Choroid plexus epithelial cell (primary cell): ENCODE data around the gene UGT1A8.
A peak's percentile ranks its signal among the peaks of the same experiment; 100 is the strongest.

Experiments
- DNase-seq: peaks from one replicate; pipeline ENCODE4 v3.0.0-alpha.2; 2010; ENCODE audit warnings: low read depth
- H3K4me3 ChIP-seq: 2 replicates; pipeline ENCODE4 v1.5.1; 2011; ENCODE audit warnings: low read depth, mild to moderate bottlenecking, control low read depth, low read length, moderate library complexity
- CTCF ChIP-seq: conservative IDR thresholded peaks from 2 replicates; pipeline ENCODE4 v1.5.1; 2011; ENCODE audit warnings: low read depth, mild to moderate bottlenecking, control low read depth, inconsistent platforms, low read length, moderate library complexity

UGT1A8 gene

DNA sequence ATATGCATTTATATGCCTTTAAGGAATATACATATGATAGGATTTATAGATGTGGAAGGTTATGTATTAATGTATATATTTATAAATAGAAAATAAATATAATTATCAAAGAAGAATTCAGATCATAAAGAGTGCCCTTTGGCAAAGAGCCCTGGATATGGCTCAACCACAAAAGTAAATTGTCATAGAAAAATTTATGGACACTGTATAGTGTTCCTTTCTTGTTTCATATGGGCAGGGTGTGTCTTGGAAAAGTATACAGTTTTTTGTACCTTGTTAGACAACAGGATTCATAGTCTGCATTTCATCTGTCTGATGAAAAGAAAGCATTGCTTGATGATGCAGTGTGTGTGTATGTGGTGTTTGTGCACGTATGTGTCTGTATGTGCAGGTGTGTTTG is 67.2 kb downstream of the UGT1A8 start:
- no peak for TF ChIP-seq CTCF

DNA sequence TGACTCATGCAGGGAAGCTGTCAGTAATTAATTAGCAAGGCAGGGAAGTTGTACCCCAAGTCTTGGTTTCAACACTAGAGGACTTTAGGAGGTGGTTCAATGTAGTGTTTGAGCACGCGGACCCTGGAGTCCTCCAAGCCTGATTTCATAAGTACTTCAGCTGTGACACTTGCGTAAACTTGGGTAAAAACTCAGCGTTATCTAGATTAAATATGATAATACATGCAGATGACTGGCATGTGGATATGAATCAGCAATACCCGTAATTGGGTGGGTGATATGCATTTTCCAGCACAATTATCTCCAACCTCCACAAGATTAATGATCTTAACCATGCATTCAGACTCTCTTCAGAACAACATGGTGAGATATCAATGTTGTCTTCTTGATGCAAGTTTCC is 69.5 kb downstream of the UGT1A8 start:
- DNase-seq = no peak
- TF ChIP-seq CTCF = no peak
- H3K4me3 ChIP-seq = no peak overlapping the region

More for the DNA sequence above, 67.2 kb downstream of the UGT1A8 start:
- DNase-seq = no peak
- H3K4me3 ChIP-seq = no peak overlapping the region

- H3K4me3 ChIP-seq = no peak overlapping the region
- no peak for TF ChIP-seq CTCF
- DNase-seq = no peak
Observed at GRCh38 chr2:233688341-233688740, 70.9 kb downstream of the UGT1A8 start.

DNA sequence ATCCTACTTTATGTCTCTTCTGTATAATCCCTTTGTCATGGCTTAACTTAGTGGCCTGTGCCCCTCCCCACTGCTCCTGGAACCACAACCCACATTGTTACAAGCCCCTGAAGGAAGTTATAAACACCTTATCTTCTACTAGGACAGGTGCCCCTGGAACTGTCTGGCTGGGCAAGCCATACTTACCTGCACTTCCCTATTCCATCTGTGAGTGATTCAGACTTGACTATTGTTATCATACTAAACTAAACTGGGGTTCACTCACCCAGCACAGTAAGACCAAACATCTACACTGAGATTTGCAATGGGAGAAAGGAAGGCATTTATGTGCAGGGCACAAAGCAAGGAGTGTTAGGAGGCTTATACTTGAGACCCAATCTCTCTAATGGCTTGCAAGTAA is 71.6 kb downstream of the UGT1A8 start:
- no peak overlapping the region for H3K4me3 ChIP-seq
- no peak for DNase-seq
- TF ChIP-seq CTCF = no peak

DNA sequence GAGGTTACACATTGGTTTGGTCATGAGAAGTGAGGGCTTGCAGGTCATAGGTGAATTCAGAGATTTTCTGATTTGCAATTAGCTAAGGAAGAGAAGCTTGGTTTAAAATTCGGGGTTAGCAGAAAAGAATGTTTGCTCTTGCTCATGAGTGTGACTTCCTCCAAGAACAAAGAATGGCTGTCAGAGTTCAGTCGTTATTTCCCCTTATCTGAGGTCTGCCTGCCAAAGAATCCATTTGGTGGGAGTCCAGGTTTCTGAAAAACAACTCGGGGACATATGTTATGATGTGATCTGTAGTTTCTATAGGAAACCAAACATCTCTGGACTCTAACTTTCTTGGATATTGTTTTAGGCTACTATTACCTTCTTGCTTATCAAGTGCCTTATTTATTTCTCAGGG is 72.1 kb downstream of the UGT1A8 start:
- no peak for TF ChIP-seq CTCF
- peak; percentile 14 for DNase-seq
- H3K4me3 ChIP-seq = no peak overlapping the region

DNA sequence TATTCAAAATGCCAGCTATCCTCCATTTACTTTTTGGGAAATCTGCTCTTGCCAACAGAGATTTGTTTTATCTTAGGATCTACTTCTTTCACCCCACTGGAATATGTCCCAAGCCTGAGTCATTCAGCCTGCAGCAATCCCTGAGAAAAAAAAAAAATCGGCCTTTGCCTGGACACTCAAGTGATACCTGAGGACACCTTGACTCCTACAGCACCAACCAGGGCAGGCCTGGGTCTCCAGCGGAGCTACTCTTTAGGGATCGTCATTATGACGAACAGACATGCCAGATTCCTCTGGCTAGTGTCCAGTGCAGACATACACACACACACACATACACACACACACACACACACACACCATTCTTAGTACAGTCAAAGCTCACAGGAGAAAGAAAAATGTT is 73.0 kb downstream of the UGT1A8 start:
- TF ChIP-seq CTCF = no peak
- no peak overlapping the region for H3K4me3 ChIP-seq
- DNase-seq = peak; percentile 15

DNA sequence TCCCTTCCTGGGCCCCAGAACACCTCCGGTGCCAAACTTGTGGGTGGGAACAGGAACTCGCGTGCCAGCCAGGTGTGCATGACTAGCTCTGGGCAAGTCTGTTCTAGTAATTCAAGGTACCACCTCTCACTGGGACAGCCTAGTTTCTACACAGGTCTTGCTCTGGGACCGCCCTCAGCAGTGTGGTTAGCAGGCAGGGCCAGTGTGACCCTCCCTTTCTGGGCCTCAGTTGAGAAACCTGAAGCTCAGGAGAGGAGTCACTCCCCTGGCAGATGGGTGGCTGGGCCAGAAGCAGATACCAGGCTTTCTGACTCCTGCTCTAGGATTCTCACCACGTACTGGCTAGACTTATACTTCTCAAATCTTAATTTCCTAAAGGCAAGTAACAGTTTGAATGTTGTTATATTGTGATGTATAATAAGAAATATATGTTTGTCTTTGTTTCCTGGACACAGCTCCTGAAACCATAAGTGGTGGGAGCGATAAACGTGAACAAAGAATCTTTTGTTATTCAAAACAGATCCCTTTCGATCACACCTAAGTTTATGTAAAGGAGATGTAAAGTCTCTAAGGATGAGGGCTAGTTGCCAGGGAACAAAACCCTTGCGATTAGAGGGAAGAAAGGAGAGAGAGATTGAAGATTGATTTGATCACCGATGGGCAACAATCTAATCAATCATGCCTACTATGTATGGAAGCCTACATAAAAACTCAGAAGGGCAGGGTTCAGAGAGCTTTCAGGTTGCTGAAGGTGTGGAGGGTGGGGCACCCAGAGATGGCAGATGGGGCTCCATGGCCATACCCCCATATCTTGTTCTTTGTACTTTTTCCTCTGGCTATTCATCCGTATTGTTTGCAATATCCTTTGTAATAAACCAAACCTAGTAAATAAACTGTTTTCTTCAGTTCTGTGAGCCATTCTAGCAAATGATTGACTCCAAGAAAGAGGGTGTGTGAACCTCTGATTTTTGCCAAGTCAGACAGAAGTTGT is 74.3 kb downstream of the UGT1A8 start:
- no peak overlapping the region for H3K4me3 ChIP-seq
- no peak for TF ChIP-seq CTCF
- no peak for DNase-seq
